ENCODE measurements around the gene CCDC83. TPM values are rescaled to one million over a fixed set of nuclear protein-coding genes. Genes with fewer than 3 reads are reported as not detected.

Gene CCDC83
- total RNA-seq, 1 donor: not detected

DNA sequence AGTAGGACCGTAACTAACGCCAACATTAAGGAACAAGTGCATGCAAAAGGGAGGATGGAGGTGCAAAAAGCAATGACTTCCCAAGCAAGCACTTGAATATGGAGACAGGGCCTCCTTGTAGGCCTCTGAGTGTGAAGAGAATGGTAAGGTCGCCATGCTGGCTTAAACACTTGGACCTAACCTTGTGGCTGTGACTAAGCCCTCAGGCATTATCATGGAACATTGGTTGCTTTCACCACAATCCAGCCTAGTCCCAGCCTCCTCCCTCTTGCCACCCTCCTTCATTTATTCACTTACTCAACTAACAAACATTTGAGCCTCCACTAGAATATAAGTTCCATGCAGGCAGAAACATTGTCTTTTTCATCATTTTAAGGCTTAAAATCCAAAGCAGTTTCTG is 32.4 kb upstream of the CCDC83 start:
- no peak overlapping the region for H3K4me3 ChIP-seq (ENCODE audit: low read depth, low read length)
- DNase-seq (ENCODE audit: low read depth): peak; percentile 42
- TF ChIP-seq, protein P1, sequence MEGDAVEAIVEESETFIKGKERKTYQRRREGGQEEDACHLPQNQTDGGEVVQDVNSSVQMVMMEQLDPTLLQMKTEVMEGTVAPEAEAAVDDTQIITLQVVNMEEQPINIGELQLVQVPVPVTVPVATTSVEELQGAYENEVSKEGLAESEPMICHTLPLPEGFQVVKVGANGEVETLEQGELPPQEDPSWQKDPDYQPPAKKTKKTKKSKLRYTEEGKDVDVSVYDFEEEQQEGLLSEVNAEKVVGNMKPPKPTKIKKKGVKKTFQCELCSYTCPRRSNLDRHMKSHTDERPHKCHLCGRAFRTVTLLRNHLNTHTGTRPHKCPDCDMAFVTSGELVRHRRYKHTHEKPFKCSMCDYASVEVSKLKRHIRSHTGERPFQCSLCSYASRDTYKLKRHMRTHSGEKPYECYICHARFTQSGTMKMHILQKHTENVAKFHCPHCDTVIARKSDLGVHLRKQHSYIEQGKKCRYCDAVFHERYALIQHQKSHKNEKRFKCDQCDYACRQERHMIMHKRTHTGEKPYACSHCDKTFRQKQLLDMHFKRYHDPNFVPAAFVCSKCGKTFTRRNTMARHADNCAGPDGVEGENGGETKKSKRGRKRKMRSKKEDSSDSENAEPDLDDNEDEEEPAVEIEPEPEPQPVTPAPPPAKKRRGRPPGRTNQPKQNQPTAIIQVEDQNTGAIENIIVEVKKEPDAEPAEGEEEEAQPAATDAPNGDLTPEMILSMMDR (IDR thresholded peaks at IDR 0.05; ENCODE audit: insufficient read depth, low read length): no peak

GRCh38 chr11:85823816-85824215 is 31.4 kb upstream of the CCDC83 start:
- DNase-seq (ENCODE audit: low read depth): no peak
- TF ChIP-seq, protein P1 (IDR thresholded peaks at IDR 0.05; ENCODE audit: insufficient read depth, low read length): no peak
- H3K4me3 ChIP-seq (ENCODE audit: low read depth, low read length): no peak overlapping the region

- peak; percentile 38 for DNase-seq (ENCODE audit: low read depth)
- TF ChIP-seq, protein P1 (IDR thresholded peaks at IDR 0.05; ENCODE audit: insufficient read depth, low read length): no peak
- H3K4me3 ChIP-seq (ENCODE audit: low read depth, low read length): no peak overlapping the region
Measured at GRCh38 chr11:85825616-85826015, 29.6 kb upstream of the CCDC83 start.

DNA sequence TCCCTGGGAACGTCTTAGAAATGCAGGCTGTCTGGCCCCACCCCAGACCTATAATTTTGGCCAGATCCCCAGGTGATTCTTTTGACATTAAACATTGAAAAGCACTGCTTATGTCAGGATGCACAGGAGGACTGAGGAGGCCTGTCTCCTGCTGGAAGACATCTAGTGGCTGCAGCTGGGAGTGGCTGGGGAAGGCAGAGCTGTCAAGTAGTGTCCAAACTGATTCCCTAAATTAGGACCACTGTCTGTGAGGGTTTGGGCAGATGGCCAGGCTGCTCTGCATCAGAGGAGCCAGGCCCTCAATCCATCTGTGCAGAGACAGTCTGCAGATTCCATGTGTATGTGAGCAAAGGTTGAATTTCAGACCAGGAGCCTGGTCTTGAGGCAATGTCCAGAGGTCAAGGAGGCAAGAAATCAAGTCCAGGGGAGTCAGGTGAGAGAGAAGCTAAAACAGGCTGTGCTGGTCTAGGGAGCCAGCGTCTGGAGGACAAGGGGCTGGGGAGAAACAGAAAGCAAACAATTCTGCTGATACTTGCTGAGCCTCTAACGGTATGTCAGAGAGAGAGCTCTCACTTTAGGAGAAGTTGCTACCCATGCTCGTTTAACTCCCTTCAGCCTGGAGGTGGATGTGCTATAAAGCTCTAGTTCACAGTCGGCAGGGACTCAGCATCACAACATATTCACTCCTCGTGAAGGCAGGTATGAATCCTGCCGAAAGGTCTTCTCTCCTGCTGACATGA is 28.9 kb upstream of the CCDC83 start:
- peak; percentile 32 for DNase-seq (ENCODE audit: low read depth)
- TF ChIP-seq, protein P1 (IDR thresholded peaks at IDR 0.05; ENCODE audit: insufficient read depth, low read length): peak; percentile 67
- no peak overlapping the region for H3K4me3 ChIP-seq (ENCODE audit: low read depth, low read length)

DNA sequence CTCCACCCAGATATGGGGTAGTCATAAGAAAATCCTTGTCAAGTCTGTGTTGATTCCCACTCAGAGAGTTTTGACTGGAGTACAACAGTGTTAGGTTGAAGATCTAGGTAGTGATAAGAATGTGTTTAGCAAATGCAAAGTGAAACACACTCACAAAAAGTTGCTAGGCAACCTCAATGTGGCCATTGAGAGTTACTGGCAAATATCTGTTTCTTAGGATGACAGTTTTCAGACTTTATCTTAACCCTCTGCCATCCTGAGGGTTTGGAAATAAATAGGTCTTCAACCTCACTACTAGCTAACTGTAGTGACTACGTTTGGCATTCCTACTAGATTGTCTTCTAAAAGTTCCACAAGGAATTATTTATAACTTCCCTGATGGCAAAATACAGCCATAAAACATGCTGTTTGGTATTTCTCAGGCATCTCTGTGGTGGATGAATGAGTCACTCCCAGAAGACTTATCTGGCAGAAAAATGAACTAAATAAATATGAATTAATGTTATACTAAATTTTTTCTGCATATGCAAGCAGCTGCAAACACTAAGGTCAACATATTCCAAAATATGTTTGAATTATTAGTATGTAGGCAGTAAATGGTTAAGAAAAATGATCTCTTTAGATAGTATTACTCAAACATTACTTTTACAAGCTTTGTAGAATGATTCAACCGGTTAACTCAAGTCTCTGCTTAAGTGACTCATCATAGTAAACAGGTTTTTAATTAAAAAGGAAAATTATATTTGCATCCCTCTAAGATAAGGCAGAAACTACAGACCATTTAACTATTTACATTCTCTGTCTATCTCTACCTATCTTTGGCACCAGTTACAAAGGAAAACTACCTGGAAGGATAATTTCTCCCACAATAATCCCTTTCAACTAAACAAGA is 27.2 kb upstream of the CCDC83 start:
- TF ChIP-seq, protein P1 (IDR thresholded peaks at IDR 0.05; ENCODE audit: insufficient read depth, low read length): no peak
- no peak overlapping the region for H3K4me3 ChIP-seq (ENCODE audit: low read depth, low read length)
- peak; percentile 90 for DNase-seq (ENCODE audit: low read depth)

DNA sequence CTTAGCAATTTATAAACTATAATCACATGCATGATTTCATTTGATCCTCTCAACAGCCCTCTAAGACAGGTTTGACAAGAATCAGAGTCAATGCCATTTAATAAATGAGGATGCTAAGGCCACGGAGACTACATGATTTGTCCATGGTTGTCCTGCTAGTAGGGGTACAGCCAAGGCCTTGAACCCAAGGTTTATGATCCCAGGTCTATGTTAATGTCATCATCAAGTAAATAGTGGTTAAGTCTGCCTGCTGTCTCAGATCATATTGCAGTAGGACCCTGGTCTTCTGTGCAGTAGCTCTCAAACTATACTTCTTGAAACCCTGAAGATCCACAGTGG is 26.6 kb upstream of the CCDC83 start:
- H3K4me3 ChIP-seq (ENCODE audit: low read depth, low read length): no peak overlapping the region
- DNase-seq (ENCODE audit: low read depth): no peak
- TF ChIP-seq, protein P1 (IDR thresholded peaks at IDR 0.05; ENCODE audit: insufficient read depth, low read length): no peak
